Stimulated activated CD8-positive, alpha-beta memory T cell treated with anti-CD3 and anti-CD28 coated beads, Interleukin-2, amount 100 ng/mL, for 1 hour (primary cell): ENCODE data around the gene KLKB1.

Source experiments
- DNase-seq, 2 donors: peaks; one replicate each; pipeline ENCODE4 v3.0.0-alpha.2; 2020; ENCODE audit warnings: low read depth in 2 of 2

The KLKB1 gene

GRCh38 chr4:186307916-186308315 is 80.6 kb downstream of the KLKB1 start:
- no peak for DNase-seq
